ENCODE data around the gene CXorf66. TPM values are rescaled to one million over a fixed set of nuclear protein-coding genes. Genes with fewer than 3 reads are reported as not detected.

The CXorf66 gene
- total and polyA plus RNA-seq, 2 of the 13 experiments (the other 11 are each of a cell fraction or from before 2014, with no cell fraction given), result not detected

DNA sequence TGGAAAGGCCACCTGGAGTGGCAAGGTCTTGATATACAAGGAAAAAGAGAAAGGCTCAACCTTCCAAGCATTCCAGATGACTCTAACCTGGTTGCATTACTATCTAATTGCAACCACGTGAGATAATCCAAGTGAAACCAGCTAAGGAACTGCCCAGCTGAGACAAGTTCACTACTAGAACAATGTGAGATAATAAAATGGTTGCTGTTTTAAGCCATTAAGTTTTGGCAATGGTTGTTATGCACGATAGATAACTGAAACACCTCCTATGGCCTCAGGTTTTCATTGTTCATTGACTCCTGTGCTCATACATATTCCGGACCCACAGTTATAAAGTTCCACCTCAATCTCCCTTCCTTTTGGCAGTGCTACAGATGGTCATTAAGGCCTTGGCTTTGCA, 9.2 kb upstream of the CXorf66 start:
- ChIA-PET CTCF (ENCODE audit: low intra/inter-chr PET ratio, low total read pairs) (no interaction called here), POLR2A (no interaction called here)
- BruUV-seq (replicated peaks), result no TSS peak
- no peaks in the 10 kb centered on the region for H3K4me1 ChIP-seq (ENCODE audit: insufficient read depth, low read length)
- intact Hi-C loops (cut with micrococcal nuclease; ENCODE audit: unreplicated experiment) (no loop called here), in situ Hi-C loops (cut with HindIII; ENCODE audit: extremely low pct_ligation_motif_present, low pct_unique_long_range_greater_than_20kb) (no loop called here)
- no peak overlapping the region for H2AFZ ChIP-seq (ENCODE audit: low read length)
- H3K9ac ChIP-seq (ENCODE audit: insufficient read depth, low read depth, low read length), result no peak overlapping the region
- TF ChIP-seq GZF1 (CRISPR knock-in tag; IDR thresholded peaks at IDR 0.05), result no peak
- H3K9me3 ChIP-seq (ENCODE audit: low read length), result no peaks in the 10 kb centered on the region
- no peak overlapping the region for H3K4me3 ChIP-seq (replicated peaks in 1 of 3; ENCODE audit: insufficient read depth in 1 of 3, low read depth in 2 of 3, low read length in 3 of 3)
- no peaks in the 10 kb centered on the region for H4K20me1 ChIP-seq (ENCODE audit: insufficient read depth, low read length)
- ATAC-seq (no peak), FAIRE-seq (no peak), DNase-seq (ENCODE audit: low spot score) (no peak)
- H3K27ac ChIP-seq (ENCODE audit: extremely low read length, insufficient read depth, low read length), result no peak overlapping the region
- 33% methylated on average over 2 of the region's 3 CpGs for WGBS (ENCODE audit: low lambda C conversion rate)
- H3K4me2 ChIP-seq (ENCODE audit: low read depth, low read length), result no peak overlapping the region
- no peaks in the 10 kb centered on the region for H3K36me3 ChIP-seq (replicated peaks in 1 of 2; ENCODE audit: control insufficient read depth in 1 of 2, insufficient read depth in 2 of 2, low read length in 2 of 2)
- no peaks in the 10 kb centered on the region for H3K27me3 ChIP-seq (ENCODE audit: control insufficient read depth in 1 of 2, insufficient read depth in 2 of 2, low read length in 2 of 2)
- no peaks in the 10 kb centered on the region for H3K79me2 ChIP-seq (ENCODE audit: insufficient read depth, low read length)

- Histone ChIP-seq H3K27me3 (ENCODE audit: control insufficient read depth in 1 of 2, insufficient read depth in 2 of 2, low read length in 2 of 2) (no peaks in the 10 kb centered on the region), H3K27ac (ENCODE audit: extremely low read length, insufficient read depth, low read length) (no peak overlapping the region), H3K4me1 (ENCODE audit: insufficient read depth, low read length) (no peaks in the 10 kb centered on the region), H3K9ac (ENCODE audit: insufficient read depth, low read depth, low read length) (no peak overlapping the region), H2AFZ (ENCODE audit: low read length) (no peak overlapping the region), H3K9me3 (ENCODE audit: low read length) (no peaks in the 10 kb centered on the region), H3K4me2 (ENCODE audit: low read depth, low read length) (no peak overlapping the region), H3K79me2 (ENCODE audit: insufficient read depth, low read length) (no peaks in the 10 kb centered on the region), H4K20me1 (ENCODE audit: insufficient read depth, low read length) (no peaks in the 10 kb centered on the region), H3K4me3 (replicated peaks in 1 of 3; ENCODE audit: insufficient read depth in 1 of 3, low read depth in 2 of 3, low read length in 3 of 3) (no peak overlapping the region), H3K36me3 (replicated peaks in 1 of 2; ENCODE audit: control insufficient read depth in 1 of 2, insufficient read depth in 2 of 2, low read length in 2 of 2) (no peaks in the 10 kb centered on the region)
- no peak for ATAC-seq
- no TSS peak for BruUV-seq (replicated peaks)
- FAIRE-seq, result no peak
- no peak for TF ChIP-seq AFF4 (CRISPR knock-in tag; IDR thresholded peaks at IDR 0.05)
- no peak for TF ChIP-seq POGZ (CRISPR knock-in tag; IDR thresholded peaks at IDR 0.05)
- TF ChIP-seq, protein P1, sequence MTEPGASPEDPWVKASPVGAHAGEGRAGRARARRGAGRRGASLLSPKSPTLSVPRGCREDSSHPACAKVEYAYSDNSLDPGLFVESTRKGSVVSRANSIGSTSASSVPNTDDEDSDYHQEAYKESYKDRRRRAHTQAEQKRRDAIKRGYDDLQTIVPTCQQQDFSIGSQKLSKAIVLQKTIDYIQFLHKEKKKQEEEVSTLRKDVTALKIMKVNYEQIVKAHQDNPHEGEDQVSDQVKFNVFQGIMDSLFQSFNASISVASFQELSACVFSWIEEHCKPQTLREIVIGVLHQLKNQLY (CRISPR knock-in tag; IDR thresholded peaks at IDR 0.05), result no peak
- intact Hi-C loops (cut with micrococcal nuclease; ENCODE audit: unreplicated experiment), result no loop called here
- DNase-seq (ENCODE audit: low spot score), result no peak
- in situ Hi-C loops (cut with HindIII; ENCODE audit: extremely low pct_ligation_motif_present, low pct_unique_long_range_greater_than_20kb), result no loop called here
- ChIA-PET POLR2A (no interaction called here), CTCF (ENCODE audit: low intra/inter-chr PET ratio, low total read pairs) (no interaction called here)
- WGBS (ENCODE audit: low lambda C conversion rate), result 0% methylated on average over 3 of the region's 6 CpGs
Observed at GRCh38 chrX:139972629-139973624, 7.6 kb upstream of the CXorf66 start.
